ENCODE results near the gene NECTIN3.

The NECTIN3 gene, protein sequence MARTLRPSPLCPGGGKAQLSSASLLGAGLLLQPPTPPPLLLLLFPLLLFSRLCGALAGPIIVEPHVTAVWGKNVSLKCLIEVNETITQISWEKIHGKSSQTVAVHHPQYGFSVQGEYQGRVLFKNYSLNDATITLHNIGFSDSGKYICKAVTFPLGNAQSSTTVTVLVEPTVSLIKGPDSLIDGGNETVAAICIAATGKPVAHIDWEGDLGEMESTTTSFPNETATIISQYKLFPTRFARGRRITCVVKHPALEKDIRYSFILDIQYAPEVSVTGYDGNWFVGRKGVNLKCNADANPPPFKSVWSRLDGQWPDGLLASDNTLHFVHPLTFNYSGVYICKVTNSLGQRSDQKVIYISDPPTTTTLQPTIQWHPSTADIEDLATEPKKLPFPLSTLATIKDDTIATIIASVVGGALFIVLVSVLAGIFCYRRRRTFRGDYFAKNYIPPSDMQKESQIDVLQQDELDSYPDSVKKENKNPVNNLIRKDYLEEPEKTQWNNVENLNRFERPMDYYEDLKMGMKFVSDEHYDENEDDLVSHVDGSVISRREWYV

DNA sequence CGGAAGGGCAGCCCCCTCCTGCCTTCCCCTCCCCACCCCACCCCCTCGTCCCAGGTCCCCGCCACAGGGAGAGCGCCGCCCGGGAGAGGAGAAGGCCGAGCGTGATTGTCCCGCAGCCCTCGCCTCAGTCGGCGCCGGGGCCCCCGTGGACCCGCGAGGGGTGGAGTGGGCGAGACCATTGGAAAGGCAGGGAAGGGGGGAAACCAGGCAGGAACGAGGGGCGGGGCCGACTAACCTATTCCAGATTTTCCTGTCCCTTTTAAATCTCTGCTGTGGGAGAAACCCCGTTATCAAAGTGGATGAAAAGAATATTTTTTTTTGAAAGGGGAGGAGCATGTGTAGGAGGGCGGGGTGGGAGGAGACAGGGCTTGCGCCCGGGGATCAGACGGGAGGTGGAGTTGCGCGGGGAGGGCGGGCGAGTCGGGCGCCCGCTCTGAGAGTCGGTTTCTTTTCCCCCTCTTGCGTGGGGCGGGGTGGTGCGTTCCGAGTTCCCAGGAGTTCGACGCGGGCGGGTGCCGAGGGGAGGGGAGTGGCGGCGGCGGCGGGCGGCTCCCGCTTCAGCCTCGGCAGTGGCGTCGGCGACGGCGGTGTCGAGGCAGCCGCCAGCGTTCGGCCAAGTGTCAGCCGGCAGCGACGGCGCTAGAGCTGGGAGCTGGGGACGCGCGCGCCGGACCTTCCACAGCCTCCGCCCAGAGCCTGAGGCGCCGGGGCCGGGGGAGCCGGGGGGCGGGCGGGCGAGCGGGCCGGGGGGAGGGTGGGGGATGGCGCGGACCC lies at the start of gene NECTIN3:
TSS of gene NECTIN3 (plus strand) at position 560 of the 774 bp plus-strand sequence. CDS start at position 762, 202 bp downstream.
- DNase-seq: peak; percentile 75 to 94

DNA sequence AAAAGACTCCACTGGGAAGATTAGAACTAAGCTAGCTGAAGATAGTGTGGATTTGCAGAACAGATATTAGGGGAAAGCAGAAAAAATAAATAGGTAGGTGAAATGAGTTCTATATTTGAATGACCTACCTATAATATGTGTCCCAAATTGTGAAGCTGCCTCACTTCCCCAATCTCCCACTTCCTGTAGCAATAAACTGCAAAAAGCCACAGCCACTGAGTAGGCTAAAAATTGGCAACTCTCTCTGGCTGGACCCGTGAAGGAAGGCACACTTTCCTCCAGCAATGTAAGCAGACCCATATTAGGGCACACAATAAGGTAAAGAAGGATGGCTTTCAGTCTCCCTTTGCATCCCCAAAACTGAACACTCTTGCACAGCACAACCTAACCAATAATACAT lies 43.7 kb upstream of the NECTIN3 start:
- no peak for DNase-seq

DNA sequence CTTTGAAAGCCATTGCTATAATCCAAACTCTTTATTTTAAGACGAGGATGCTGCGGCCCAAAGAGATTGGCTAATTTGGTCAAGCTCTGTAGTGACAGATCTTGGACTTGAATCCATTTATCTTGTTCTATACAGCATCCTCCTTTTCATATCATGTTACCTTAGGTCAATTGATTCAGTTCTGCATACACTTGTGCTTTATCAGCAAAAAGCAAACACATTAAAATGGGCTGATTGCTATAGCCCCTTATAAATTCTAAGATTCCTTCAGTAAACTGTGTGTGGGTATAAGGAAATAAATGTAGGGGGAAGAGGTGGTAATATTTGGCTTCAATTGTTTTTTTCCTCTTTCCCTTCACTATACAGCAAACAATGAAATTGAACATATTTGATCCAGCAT lies 40.1 kb upstream of the NECTIN3 start:
- DNase-seq: no peak

DNA sequence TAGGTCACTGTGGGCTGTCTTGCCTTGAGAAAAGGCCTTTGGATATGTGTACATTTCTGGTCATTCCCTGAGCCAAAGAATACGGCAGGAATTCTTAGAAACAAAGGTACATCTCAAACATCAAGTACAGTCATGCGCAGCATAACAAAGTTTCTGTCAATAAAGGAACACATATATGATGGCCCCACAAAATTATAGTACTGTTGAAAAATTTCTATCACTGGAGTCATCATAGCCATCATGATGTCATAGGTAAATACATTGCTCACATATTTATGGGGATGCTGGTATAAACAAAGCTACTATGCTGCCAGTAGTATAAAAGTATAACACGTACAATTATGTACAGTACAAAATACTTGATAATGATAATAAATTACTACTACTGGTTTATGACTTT lies 38.9 kb upstream of the NECTIN3 start:
- no peak for DNase-seq

DNA sequence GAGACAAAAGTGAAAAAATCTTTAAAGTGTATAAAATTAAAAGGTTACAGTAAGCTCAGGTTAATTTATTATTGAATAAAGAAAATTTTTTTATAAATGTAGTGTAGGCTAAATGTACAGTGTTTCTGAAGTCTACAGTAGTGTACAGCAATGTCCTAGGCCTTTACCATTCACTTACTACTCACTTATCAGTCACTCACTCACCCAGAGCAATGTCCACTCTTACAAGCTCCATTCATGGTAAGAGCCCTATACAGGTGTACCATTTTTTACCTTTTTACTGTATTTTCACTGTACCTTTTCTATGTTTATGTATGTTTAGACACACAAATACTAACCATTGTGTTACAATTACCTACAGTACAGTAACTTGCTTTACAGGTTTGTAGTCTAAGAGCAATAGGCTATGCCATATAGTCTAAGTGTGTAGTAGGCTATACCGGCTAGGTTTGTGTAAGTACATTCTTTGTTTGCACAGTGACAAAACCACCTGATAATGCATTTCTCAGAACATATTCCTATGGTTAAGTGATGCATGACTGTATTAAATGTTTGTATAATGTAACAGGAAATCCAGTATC lies 38.1 kb upstream of the NECTIN3 start:
- DNase-seq: no peak

DNA sequence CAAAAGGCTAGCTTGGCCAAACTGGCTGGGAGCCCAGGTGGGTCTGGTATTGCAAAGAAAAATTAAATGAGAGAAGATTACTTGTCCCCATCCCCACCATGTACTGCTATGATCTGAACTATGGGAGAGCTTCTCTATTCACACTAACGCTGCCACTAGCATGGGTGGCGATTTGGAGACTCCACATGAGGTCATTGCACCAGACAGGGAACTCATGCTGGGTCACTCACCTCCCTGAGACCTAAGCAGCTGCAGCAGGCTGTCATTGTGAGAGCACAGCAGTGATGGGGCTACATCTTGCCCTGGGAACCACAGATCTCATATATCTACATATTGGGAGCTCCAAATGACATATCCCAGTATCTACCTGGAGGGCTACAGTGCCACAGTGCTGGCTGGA lies 36.3 kb upstream of the NECTIN3 start:
- DNase-seq: no peak

DNA sequence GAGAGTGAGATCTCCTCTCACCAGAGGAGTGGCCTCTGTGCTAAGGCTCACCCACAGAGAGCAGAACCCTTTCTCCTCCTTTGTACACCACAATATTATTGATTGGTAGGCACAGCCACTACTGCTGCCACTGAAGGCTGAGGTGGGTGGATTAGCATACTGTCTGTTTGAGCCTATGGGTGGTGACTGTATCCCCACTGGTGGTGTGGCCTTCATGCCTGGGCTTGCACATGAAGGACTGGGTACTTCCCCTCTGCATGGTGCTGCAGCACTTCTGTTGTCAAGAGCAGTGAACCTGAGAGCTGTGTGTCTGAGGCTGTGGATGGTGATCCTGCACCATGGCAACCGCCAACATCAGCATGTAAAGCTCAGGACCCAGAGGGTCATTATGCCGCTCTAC lies 35.7 kb upstream of the NECTIN3 start:
- no peak for DNase-seq

DNA sequence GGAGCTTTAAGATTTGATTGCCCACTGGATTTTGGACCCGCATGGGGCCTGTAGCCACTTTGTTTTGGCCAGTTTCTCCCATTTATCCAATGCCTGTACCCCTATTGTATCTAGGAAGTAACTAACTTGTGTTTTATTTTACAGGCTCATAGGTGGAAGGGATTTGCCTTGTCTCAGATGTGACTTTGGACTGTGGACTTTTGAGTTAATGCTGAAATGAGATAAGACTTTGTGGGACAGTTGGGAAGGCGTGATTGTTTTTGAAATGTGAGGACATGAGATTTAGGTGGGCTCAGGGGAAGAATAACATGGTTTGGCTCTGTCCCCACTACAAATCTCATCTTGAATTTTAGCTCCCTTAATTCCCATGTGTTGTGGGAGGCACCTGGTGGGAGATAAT lies 30.7 kb upstream of the NECTIN3 start:
- DNase-seq: no peak

DNA sequence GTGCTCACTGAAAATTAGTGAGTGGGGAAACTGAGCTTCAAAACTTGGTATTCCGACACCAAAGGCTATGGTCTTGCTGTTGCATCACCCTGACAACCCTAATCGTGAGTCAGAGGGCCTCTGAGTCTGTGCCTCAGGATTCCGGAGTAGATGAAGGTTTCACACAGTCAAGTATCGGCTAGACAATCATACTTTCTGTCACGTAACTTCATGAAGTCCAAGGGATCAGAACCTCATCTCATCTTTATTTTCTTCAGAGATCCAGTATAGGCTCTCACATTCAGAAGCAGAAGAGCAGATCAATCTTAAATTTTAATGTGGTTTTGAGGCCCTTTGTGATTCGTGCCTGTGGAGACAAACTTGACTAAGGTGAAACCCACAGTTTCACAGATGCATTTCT lies 26.1 kb upstream of the NECTIN3 start:
- no peak for DNase-seq

DNA sequence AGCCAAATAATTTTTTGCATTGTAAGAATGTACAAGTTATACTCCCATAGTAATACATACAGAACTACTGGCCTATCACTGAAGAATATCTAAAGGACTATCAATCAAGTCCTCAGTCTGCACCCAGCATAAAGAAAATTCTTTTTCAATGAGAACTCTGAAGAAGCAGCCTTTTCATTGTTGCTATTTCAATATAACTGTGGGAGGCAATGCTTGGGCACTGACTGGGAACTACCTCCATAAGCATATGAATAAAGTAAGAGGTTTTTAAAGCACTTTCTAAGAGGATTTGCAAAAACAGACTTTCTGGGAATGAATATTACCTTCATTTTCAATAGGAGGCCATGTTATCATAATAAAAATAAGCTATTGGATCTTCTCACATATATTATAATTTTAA lies 24.6 kb upstream of the NECTIN3 start:
- DNase-seq: no peak

DNA sequence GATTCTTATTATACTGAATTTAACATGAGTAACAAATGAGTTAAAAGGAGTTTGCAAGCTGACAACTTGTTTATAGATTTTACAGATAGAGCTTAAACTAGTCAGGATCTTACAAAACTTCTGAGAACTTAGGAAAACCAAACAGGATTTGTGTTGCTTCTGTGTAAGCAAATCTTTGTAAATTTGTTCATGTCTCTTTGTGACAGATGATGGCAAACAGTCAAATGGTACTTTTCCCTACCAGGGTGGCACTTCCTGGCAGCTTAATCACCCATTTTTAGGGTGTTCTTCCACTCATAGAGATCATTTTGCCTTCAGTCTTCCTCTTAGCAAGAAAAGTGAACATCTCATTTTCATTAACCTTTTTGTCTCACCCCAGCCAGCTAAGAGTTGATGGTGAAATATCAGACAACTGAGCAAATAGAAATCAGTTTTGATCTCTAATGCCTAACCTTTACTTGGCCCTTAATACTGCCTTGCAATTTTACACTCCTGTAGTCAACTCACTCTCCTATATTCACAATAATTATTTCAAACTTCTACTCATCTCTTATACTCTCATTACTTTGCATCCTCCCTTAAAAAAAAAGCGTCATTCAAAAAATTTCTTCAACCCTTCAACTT lies 23.7 kb upstream of the NECTIN3 start:
- DNase-seq: no peak

DNA sequence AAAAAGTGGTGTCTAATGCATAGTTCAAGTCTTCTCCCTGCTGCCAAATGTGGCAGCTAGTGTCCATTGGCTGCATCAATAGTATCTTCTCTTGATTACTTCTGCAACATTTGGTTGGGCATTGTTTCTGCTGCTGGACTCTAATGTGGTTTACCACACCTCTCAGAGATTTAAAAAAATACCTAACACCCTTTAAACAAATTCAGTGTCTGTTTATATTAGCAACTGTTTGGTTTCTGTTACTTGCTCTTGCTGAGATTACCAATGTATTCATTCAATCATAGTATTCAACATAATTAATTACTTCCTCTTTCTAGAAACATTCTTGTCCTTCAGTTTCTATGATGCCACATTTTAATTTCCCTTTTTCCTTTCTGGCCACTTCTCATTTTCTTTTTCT lies 20.3 kb upstream of the NECTIN3 start:
- DNase-seq: no peak

DNA sequence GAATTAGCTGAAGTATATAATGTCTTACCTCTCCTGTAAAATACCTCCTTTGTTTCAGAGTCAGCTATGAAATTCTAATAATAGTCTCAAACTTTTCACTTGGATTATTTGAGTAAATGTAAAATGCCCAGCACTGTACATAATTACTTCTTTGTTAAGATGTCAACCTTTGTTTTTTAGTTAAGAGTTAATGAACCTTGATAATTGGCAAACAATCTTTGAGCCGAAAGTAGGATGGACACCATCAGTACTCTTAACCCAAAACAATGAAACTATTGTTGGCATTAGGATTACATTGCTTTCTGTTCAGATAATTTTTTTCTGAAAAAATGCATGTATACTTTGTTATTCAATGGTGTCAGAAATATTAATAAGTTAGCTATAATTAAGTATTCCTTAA lies 3.0 kb upstream of the NECTIN3 start:
- peak; percentile 59 to 68 for DNase-seq

DNA sequence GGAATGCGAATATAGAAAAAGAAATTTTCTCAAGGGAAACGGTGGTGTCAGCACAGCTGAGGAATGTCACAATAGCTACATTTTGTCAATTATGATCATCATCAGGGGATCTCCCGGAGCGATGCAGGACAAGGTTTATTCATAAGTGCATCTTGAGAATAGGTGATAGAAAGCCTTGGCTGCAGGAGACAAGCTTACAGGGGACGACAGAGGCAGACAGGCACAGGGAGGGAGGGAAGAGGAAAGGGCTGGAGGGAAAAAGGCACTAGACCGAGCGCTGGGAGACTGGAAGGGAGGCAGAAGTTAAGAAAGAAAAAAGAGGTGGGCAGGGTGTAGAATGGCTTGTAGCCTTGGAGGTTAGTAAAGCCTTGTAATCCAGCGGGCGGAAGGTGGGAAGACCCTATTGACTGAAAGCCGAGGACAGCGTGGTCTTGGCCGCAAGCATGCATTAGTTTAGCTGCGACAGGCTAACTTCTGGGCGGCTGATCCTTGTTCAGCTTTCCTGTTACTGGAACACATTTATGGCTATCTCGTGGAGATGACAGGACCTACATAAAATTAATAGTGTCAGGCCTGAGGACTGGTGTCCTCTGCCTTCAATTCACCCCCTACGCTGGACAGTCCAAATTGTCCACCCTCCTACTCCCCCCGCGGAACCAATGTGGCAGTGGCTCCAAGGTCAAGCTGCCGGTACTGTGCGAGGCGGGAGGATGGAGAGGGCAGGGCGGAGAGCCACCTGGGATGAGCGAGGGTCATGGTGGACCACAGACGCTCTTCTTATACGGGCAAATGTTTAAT lies 1.4 kb upstream of the NECTIN3 start:
- DNase-seq: peak in 1 of 2 experiments; percentile 35

DNA sequence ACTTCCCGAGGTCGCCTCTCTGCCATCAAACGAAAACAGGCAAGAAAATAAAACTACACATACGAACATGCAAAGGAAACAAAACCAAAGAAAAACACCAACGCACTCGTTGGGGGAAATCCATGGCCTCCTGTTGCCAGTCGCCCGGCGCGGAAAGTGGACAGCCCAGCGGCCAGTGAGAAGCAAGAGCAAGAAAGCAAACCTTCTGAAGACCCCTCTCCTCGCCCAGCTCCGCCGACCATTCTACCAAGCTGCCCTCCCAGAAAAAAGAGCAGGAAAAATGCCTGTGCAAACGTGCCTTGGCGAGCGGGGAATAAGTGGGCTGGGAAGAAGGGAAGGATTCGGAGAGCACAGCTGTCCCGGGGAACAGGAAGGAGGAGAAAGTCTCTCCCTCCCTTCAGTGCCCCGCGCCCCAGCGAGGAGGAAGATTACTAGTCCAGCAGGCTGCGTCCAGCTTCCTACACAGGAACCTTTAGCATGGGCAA lies 802 bp upstream of the NECTIN3 start:
- DNase-seq: peak in 1 of 2 experiments; percentile 67

DNA sequence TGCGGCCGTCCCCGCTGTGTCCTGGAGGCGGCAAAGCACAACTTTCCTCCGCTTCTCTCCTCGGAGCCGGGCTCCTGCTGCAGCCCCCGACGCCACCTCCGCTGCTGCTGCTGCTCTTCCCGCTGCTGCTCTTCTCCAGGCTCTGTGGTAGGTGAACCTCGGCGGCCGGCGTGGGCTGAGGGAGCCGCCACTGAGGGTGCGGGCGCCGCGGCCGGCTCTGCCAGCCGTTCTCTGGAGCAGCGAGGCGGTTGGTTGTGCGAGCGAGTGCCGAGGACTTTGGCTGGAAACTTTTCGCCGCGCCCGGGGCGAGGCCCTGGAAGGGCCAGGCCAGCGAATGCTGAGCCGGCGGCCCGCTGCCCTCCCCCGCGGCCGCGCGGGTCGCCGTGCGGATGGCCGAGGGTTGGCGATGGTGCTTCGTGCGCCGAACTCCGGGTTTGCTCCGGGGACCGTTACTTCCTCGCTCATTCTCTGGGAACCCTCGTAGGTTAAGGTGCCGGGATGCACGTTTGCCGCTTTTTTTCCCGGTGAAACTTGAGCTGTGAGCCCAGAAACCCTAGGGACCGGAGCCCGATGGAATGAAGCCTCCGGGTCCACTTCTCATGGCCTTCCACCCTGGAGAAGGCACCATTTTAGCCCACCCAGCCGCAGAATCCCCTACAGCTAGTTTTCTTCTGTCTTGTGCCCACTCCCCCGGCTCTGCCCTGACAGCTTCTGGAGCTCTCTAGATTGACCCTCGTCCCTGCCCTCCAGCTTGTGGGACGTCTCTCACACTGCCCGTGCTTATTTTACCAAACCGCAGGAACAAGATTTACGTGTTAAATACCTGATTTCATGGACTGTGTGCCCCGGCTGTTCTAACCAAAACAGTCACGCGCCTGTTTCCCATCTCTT lies 660 bp downstream of the NECTIN3 start:
- peak; percentile 14 to 42 for DNase-seq

DNA sequence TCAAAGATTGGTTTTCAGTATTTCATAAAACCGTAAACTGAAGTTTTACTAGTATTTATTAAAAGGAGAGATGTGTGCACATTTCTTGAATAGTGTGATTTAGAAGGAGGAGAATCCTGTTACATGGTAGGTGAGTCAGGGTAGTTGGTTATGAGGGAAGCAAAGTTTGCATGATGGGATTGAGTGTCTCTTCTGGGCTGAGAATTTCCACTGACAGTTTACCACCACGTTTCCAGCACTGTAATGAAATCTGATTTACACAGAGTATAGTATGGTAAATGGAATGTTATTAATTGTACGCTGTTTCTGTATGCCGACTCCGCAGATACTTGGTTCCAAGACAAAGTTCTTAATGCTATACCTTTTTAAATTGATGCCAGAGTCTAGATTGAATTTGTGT lies 1.6 kb downstream of the NECTIN3 start:
- DNase-seq: peak in 1 of 2 experiments; percentile 19

DNA sequence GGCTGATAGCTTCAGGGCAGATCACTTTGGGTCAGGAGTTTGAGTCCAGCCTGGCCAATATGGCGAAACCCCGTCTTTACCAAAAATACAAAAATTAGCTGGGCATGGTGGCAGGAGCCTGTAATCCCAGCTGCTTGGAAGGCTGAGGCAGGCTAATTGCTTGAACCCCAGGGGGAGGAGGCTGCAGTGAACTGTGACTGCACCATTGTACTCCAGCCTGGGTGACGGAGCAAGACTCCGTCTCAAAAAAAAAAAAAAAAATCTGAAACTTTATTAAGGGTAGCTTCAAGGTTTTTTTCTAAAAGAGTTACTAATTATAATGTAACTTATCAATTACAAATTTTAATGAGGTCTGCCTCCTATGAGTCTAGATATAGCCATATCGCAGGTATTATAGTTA lies 5.1 kb downstream of the NECTIN3 start:
- DNase-seq: no peak

DNA sequence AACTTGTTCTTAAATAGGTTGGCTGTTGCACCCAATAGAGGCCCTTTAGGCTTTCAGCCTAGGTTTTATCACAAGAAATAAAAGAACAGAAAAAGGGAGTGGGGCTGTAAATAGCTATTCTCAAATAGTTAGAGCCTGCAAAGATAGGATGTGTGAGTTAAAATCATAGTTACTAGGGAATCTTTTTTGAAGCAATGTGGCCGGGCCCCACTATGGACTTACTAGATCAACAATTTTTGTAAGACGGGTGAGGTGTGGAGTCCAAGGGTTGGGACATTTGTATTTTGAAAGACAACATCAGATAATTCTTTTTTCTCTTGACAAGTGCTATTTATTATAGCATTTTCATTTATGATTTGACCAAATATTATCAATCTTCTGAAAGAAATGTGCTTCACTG lies 5.8 kb downstream of the NECTIN3 start:
- DNase-seq: no peak

DNA sequence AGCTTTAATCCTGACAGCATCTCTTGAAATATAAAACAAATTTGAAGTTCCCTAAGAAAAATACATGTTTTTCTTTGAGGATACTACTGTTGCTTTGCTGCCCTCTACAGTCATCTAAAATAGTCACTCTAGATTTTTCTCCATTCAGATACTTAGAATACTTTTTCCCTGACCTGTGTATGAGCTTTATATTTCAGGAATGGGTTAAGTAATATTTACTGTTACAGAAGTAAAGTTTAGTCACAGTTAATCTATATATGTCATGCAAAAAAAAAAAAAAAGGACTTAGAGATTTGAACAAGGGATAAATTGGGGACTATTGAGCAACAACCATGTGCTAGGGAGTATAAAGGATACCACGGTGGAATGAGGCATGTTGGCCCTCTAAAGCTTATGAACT lies 8.8 kb downstream of the NECTIN3 start:
- peak in 1 of 2 experiments; percentile 22 for DNase-seq

DNA sequence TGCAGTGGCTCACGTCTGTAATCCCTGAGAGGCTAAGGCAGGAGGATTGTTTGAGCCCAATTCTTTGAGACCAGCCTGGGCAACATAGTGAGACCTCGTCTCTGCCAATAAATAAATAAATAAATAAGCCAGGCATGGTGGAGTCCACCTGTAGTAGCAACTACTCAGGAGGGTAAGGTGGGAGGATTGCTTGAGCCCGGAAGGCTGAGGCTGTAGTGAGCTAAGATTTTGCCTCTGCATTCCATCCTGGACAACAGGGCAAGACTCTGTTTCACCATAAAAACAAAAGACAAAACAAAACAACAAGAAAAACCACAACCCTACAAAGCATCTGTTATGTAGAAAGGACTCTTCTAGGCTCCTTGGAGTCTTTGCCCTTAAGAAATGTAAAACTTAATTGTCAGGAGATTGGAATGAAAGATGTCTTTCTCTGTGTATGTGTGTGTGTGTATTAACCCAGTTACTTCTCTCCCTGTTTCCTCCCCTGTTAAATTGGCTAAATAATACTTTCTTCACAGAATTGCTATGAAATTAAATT lies 9.5 kb downstream of the NECTIN3 start:
- DNase-seq: no peak

Measured in NCI-H526 (cell line).